Middle frontal gyrus (tissue), 1 donor: ENCODE results near the gene TP53BP1.
A peak's percentile ranks its signal among the peaks of the same experiment; 100 is the strongest.
"Not testable (repeated sequence)": the region's sequence is repeated elsewhere in the genome, so short reads cannot be mapped to it uniquely, and the experiment has no call there.

Experiments
- DNase-seq: peaks from one replicate; pipeline ENCODE4 v3.0.0-alpha.2; 2015; ENCODE audit warnings: low spot score; ENCODE audit errors: extremely low spot score

TP53BP1 gene

DNA sequence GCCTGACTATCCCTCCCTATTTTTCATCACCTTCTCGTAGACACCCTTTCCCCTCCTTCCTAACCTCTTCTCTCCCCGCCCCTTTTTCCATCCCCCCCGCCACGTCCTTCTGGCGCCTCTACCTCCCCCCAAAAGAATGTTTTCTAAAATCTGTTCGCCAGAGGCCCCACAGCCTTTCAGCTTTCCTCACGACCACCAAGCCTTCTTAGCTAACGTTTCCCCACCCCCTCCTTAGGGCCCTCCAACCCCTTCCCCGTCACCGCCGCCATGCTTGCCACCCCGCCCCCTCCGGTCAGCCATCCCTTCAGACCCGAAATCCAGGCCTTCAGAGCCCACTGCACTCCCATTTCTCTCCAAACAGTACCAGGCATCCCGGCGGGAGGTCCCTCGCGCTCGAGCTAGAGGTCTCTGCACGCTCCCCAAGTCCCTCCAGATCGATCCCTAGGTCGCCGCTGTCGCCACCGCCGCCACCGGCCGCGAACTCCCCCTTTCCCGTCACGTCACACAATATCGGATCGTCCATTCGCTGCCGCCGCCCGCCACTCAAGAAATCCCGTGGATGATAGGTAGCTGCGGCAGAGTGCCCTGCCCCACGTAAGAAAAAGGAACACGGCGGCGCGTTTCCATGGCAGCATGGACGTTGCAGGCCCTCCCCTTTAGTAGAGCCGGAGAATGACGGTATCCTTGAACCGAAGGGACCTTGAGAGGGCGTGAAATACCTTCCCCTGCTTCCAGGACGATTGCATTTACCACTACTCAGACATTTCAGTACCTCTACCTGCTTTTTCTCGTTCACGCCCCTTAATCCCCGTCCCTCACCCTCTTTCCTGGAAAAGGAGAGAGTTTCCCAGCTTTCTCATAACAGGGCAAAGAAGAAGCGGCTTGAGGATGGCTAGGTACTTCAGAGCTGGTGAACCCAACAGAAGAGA lies at the start of gene TP53BP1:
Gene TP53BP1, minus strand, starts transcription at position 484 of the 929 bp plus-strand sequence. Its CDS starts 113 bp downstream, at position 371.
- peak; percentile 94 for DNase-seq

- DNase-seq: no peak
Measured at GRCh38 chr15:43541785-43542184, 48.8 kb upstream of the TP53BP1 start.

DNA sequence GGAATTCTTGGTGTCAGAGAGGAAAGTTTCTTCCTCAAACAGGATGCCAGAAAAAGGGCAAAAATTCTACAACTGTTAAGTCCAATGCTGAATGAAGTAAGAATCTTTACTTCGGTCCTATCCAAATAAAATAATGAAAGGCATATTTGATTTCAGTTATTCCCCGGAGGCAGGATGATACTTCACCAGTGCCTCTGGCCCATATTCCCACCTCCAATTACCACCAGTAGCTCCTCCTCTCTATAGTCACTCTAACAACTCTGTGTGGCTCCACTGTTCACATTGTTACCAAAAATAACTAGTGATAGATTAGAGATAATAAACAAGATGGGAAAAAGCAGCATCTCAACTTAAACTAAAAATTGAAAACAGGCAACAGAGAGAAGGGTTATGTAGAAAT lies 45.1 kb upstream of the TP53BP1 start:
- DNase-seq: no peak

DNA sequence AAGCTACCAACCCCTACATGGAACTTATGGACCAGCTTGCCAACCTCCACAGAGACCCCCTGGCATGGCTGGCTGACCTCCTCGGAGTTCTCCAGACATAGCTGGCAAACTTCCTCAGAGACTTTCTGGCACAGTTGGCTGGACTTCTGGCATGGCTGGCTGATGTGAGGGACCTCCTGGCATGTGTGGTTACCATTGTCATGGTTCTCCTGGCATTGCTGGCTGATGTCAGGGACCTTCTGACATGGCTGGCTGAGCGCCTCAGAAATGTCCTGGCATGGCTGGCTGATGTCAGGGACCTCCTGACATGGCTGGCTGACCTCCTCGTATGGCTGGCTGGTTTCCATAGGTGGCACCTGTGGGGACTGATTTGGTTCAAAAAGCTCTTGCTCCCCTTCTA lies 41.9 kb upstream of the TP53BP1 start:
- no peak for DNase-seq

- not testable (repeated sequence) for DNase-seq
Measured at GRCh38 chr15:43532826-43533225, 39.9 kb upstream of the TP53BP1 start.

- DNase-seq: no peak
Measured at GRCh38 chr15:43531018-43531670, 38.2 kb upstream of the TP53BP1 start.

- DNase-seq: no peak
Measured at GRCh38 chr15:43529587-43530345, 36.8 kb upstream of the TP53BP1 start.

- DNase-seq: no peak
Measured at GRCh38 chr15:43529141-43529540, 36.2 kb upstream of the TP53BP1 start.

DNA sequence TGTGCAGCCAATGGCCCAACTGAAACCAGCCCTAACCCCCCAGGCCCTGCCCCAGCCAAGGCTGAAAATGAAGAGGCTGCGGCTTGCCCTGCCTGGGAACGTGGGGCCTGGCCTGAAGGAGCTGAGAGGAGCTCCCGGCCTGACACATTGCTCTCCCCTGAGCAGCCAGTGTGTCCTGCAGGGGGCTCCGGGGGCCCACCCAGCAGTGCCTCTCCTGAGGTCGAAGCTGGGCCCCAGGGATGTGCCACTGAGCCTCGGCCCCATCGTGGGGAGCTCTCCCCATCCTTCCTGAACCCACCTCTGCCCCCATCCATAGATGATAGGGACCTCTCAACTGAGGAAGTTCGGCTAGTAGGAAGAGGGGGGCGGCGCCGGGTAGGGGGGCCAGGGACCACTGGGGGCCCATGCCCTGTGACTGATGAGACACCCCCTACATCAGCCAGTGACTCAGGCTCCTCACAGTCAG lies 35.6 kb upstream of the TP53BP1 start:
- no peak for DNase-seq

DNA sequence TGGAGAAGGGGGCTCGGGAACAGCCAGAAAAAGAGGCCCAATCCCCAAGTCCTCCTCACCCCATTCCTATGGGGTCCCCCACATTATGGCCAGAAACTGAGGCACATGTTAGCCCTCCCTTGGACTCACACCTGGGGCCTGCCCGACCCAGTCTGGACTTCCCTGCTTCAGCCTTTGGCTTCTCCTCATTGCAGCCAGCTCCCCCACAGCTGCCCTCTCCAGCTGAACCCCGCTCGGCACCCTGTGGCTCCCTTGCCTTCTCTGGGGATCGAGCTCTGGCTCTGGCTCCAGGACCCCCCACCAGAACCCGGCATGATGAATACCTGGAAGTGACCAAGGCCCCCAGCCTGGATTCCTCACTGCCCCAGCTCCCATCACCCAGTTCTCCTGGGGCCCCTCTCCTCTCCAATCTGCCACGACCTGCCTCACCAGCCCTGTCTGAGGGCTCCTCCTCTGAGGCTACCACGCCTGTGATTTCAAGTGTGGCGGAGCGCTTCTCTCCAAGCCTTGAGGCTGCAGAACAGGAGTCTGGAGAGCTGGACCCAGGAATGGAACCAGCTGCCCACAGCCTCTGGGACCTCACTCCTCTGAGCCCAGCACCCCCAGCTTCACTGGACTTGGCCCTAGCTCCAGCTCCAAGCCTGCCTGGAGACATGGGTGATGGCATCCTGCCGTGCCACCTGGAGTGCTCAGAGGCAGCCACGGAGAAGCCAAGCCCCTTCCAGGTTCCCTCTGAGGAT lies 35.0 kb upstream of the TP53BP1 start:
- DNase-seq: no peak

GRCh38 chr15:43527016-43527801 lies 34.3 kb upstream of the TP53BP1 start:
- DNase-seq: no peak

DNA sequence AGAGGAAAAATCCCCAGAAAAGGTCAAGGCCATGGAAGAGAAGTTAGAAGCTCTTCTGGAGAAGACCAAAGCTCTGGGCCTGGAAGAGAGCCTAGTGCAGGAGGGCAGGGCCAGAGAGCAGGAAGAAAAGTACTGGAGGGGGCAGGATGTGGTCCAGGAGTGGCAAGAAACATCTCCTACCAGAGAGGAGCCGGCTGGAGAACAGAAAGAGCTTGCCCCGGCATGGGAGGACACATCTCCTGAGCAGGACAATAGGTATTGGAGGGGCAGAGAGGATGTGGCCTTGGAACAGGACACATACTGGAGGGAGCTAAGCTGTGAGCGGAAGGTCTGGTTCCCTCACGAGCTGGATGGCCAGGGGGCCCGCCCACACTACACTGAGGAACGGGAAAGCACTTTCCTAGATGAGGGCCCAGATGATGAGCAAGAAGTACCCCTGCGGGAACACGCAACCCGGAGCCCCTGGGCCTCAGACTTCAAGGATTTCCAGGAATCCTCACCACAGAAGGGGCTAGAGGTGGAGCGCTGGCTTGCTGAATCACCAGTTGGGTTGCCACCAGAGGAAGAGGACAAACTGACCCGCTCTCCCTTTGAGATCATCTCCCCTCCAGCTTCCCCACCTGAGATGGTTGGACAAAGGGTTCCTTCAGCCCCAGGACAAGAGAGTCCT lies 33.4 kb upstream of the TP53BP1 start:
- no peak for DNase-seq

DNA sequence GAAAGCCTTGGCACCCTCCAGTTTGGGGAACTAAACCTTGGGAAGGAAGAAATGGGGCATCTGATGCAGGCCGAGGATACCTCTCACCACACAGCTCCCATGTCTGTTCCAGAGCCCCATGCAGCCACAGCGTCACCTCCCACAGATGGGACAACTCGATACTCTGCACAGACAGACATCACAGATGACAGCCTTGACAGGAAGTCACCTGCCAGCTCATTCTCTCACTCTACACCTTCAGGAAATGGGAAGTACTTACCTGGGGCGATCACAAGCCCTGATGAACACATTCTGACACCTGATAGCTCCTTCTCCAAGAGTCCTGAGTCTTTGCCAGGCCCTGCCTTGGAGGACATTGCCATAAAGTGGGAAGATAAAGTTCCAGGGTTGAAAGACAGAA lies 32.2 kb upstream of the TP53BP1 start:
- no peak for DNase-seq

DNA sequence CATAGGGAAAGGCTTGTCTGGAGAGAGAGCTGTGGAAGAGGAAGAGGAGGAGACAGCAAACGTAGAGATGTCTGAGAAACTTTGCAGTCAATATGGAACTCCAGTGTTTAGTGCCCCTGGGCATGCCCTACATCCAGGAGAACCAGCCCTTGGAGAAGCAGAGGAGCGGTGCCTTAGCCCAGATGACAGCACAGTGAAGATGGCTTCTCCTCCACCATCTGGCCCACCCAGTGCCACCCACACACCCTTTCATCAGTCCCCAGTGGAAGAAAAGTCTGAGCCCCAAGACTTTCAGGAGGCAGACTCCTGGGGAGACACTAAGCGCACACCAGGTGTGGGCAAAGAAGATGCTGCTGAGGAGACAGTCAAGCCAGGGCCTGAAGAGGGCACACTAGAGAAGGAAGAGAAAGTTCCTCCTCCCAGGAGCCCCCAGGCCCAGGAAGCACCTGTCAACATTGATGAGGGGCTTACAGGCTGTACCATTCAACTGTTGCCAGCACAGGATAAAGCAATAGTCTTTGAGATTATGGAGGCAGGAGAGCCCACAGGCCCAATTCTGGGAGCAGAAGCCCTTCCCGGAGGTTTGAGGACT lies 31.4 kb upstream of the TP53BP1 start:
- no peak for DNase-seq

- DNase-seq: no peak
Measured at GRCh38 chr15:43523646-43524045, 30.7 kb upstream of the TP53BP1 start.

- no peak for DNase-seq
Measured at GRCh38 chr15:43522247-43522646, 29.3 kb upstream of the TP53BP1 start.

GRCh38 chr15:43521419-43521818 lies 28.5 kb upstream of the TP53BP1 start:
- no peak for DNase-seq

- no peak for DNase-seq
Measured at GRCh38 chr15:43520138-43520537, 27.2 kb upstream of the TP53BP1 start.

- no peak for DNase-seq
Measured at GRCh38 chr15:43519196-43519595, 26.2 kb upstream of the TP53BP1 start.
